Nasal cavity respiratory epithelium epithelial cell of viscerocranial mucosa (primary cell): Measurements from ENCODE around the gene PHC2. TPM values are rescaled to one million over a fixed set of nuclear protein-coding genes. Genes with fewer than 3 reads are reported as not detected.

Source experiments
- total RNA-seq: library from RNA; depleted of rRNA; stranded (reverse); fragments of >200 nt; gene quantifications from 2 replicates; pipeline ENCODE4 v1.2.3, GENCODE V29; 2014

The PHC2 gene, protein sequence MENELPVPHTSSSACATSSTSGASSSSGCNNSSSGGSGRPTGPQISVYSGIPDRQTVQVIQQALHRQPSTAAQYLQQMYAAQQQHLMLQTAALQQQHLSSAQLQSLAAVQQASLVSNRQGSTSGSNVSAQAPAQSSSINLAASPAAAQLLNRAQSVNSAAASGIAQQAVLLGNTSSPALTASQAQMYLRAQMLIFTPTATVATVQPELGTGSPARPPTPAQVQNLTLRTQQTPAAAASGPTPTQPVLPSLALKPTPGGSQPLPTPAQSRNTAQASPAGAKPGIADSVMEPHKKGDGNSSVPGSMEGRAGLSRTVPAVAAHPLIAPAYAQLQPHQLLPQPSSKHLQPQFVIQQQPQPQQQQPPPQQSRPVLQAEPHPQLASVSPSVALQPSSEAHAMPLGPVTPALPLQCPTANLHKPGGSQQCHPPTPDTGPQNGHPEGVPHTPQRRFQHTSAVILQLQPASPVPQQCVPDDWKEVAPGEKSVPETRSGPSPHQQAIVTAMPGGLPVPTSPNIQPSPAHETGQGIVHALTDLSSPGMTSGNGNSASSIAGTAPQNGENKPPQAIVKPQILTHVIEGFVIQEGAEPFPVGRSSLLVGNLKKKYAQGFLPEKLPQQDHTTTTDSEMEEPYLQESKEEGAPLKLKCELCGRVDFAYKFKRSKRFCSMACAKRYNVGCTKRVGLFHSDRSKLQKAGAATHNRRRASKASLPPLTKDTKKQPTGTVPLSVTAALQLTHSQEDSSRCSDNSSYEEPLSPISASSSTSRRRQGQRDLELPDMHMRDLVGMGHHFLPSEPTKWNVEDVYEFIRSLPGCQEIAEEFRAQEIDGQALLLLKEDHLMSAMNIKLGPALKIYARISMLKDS
- 34.5 and 74.2 TPM in 2 replicates for total RNA-seq

DNA sequence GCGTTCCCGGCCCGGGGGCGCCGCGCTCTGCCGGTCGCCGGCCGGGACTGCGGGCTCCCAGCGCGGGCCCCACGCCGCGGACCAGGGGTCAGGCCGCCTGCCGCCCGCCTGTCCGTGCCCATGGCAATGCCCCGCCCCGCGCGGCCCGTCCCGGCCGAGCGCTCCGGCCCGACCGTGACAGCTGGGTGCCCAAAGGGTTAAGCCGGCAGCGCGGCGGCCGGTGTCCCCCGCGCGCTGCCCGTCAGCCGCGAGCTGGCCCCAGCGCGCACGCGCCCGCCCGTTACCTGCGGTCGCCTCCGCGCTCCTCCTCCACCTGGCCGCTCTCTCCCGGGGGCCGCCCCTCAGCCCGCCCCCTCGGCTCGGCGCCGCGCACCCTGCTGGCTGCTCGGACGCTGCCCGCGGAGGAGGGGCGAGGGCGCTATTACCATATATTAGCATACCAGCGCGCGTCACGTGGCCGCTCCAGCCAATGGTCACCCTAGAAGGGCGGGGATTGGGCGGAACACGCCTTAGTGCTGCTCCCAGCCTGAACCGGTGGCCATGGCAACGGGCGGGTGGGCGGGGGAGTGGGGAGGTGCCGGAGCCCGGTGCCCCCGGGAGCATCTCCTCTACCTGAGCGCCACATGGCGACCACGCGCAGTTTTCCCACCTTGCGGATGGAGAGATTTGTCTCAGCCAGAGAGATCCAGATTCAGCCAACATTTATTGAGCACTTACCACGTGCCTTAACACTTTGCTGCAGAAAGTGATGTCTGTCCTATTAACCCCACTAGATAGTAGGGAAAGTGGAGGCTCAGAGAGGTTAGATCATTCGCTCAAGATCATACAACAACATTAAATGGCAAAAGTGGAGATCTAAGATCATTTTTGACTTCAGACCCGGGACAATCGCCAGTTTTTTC lies at the start of gene PHC2:
PHC2 (minus strand) TSS at position 404 of the 902 bp plus-strand sequence. CDS start 55,556 bp downstream, outside the sequence.

DNA sequence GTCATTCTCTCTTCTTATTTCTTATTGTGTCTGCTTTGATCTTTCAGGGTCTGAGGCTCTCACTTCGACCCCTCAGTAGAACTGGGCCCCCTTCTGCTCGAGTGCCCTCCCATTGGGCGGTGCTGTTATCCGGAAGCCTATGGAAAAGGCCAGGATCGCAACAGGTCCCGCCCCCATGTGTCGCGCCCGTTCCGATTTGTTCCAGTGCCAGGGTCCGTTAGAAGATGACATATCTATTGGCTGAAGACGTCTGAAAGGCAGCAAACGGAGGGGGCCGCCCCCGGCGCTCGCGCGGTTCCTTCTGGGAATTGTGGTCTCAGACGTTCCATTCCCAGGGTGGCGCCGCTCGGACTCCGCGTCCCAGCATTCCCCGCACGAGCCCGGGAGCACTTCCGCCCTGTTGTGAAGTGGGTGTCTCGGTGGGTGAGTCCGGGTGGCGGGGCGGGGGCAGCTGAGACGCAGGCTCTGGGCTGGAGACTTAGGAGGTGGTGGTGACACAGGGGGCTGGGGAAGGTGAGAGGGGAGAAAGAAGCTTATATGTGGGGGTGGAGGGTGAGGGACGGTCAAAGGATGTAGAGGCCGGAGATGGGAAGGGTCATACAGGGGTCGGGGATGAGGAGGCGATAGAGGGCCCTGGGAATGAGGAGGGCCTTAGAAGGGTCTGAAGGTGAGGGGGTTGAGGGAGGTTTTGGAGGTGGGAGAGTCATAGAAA lies 41.5 kb upstream of the PHC2 start, which contains the start of gene ZSCAN20:
ZSCAN20 (plus strand) TSS at position 377 of the 712 bp plus-strand sequence. CDS start 6,644 bp downstream, outside the sequence.

DNA sequence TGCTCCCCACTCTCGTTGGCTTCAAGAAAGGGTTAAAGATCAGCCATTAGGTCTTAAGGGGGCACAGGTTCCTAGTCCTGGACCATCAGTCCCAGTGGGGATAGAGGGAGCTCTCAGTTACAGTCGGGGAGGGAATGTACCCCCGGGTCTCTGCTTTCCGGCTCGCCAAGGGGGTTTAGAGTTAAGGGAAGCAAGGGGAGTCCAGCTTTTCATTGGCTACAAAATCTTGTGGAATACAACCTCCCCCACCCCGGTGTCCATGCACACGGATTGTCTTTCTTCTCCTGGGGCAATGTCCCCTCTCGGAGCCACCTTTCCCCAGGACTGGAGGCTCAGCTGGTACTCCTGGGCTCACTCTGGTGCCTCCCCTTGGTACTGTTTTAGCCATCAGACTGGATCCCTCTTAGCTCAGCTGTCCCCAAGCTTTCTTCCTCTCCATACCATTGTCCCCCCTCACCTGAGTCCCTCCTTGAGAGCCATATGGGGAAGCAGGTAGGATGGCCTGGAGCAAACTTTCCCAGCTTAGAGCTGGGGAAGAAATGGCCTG lies 110.2 kb downstream of the PHC2 start, which contains the start of gene A3GALT2:
A3GALT2 (minus strand) TSS at position 480 of the 547 bp plus-strand sequence; CDS start at position 480, 0 bp downstream.

Other genes starting within 250 kb of the PHC2 start
- 1.4 and 3.6 TPM in 2 replicates for gene TRIM62, start 249.1 kb downstream of the PHC2 start, total RNA-seq
- gene ZNF362, start 174.6 kb downstream of the PHC2 start, total RNA-seq: 0.68 and 4.9 TPM in 2 replicates
- gene A3GALT2, start 110.0 kb downstream of the PHC2 start, total RNA-seq: not detected in 2 replicates
- gene ZSCAN20, start 41.5 kb upstream of the PHC2 start, total RNA-seq: 4.1 and 7.0 TPM in 2 replicates